ENCODE results near the gene HTT-AS. TPM values are rescaled to one million over a fixed set of nuclear protein-coding genes. Genes with fewer than 3 reads are reported as not detected.

HTT-AS gene
- total RNA-seq, 1 experiment from 2014 or later, result not detected

DNA sequence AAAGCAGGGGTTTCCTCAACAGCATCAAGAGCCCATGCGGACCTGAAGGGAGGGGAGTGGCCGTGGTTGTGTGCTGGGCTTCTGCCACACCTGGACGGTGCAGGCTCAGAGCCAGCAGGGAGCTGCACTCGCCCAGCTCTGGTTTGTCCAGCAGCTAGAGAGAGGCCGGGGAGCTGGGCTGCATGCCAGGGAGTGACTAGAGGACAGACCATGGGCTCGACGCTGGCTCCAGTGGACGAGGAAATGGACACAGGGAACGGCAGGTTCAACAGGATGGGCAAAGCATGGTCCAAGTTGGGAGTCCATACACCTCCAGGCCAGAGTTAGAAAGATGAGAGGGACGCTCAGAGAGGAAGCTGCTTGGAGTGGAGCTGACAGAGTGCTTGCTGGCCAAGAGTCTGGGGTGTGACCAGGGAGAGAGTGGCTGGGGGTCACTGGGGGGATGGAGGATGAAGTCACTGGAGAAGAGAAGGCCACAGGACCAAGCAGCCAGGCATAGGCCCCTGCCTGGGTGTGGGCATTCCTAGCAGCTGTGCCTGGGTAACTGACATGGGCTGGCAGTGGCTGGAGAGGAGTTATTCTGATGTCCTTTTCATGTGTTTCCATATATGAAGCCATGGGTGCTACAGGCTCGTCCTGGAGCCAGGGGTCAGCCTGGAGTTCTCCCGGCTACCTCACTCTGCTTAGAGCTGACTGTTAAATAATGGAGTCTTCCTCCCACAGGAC is 42.8 kb downstream of the HTT-AS start:
- no peak overlapping the region for H3K4me3 Mint-ChIP-seq (ENCODE audit: unreplicated experiment)
- POLR2A ChIA-PET, result interaction anchor here (0.6 kb wide), 1 partner anchor 8 kb away, joined by 4 read pairs; no protein-coding TSS in a partner anchor
- no peak overlapping the region for H3K27ac Mint-ChIP-seq (ENCODE audit: unreplicated experiment)
- Histone ChIP-seq H3K27me3 (replicated peaks; ENCODE audit: control insufficient read depth, insufficient read depth, low read length) (no peaks in the 10 kb centered on the region), H3K36me3 (ENCODE audit: control insufficient read depth, insufficient read depth, low read length) (no peaks in the 10 kb centered on the region), H3K4me1 (no peaks in the 10 kb centered on the region), H3K9me3 (no peaks in the 10 kb centered on the region), H3K4me3 (ENCODE audit: low read depth, low read length) (no peak overlapping the region)
- H3K27me3 Mint-ChIP-seq (ENCODE audit: insufficient read depth, unreplicated experiment), result no peaks in the 10 kb centered on the region
- TF ChIP-seq, protein P1, sequence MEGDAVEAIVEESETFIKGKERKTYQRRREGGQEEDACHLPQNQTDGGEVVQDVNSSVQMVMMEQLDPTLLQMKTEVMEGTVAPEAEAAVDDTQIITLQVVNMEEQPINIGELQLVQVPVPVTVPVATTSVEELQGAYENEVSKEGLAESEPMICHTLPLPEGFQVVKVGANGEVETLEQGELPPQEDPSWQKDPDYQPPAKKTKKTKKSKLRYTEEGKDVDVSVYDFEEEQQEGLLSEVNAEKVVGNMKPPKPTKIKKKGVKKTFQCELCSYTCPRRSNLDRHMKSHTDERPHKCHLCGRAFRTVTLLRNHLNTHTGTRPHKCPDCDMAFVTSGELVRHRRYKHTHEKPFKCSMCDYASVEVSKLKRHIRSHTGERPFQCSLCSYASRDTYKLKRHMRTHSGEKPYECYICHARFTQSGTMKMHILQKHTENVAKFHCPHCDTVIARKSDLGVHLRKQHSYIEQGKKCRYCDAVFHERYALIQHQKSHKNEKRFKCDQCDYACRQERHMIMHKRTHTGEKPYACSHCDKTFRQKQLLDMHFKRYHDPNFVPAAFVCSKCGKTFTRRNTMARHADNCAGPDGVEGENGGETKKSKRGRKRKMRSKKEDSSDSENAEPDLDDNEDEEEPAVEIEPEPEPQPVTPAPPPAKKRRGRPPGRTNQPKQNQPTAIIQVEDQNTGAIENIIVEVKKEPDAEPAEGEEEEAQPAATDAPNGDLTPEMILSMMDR (IDR thresholded peaks at IDR 0.05; ENCODE audit: insufficient read depth in 1 of 2, low read depth in 1 of 2, low read length in 1 of 2, severe bottlenecking in 1 of 2, unreplicated experiment in 1 of 2), result no peak
- H3K36me3 Mint-ChIP-seq (ENCODE audit: insufficient read depth, unreplicated experiment), result no peaks in the 10 kb centered on the region
- no peaks in the 10 kb centered on the region for H3K9me3 Mint-ChIP-seq (ENCODE audit: unreplicated experiment)
- no TSS peak for BruUV-seq (replicated peaks)
- CTCF ChIA-PET, result no interaction called here
- H3K4me1 Mint-ChIP-seq (ENCODE audit: low read depth, unreplicated experiment), result no peaks in the 10 kb centered on the region
- intact Hi-C loops (cut with micrococcal nuclease; ENCODE audit: unreplicated experiment), result no loop called here
- DNase-seq, result no peak

DNA sequence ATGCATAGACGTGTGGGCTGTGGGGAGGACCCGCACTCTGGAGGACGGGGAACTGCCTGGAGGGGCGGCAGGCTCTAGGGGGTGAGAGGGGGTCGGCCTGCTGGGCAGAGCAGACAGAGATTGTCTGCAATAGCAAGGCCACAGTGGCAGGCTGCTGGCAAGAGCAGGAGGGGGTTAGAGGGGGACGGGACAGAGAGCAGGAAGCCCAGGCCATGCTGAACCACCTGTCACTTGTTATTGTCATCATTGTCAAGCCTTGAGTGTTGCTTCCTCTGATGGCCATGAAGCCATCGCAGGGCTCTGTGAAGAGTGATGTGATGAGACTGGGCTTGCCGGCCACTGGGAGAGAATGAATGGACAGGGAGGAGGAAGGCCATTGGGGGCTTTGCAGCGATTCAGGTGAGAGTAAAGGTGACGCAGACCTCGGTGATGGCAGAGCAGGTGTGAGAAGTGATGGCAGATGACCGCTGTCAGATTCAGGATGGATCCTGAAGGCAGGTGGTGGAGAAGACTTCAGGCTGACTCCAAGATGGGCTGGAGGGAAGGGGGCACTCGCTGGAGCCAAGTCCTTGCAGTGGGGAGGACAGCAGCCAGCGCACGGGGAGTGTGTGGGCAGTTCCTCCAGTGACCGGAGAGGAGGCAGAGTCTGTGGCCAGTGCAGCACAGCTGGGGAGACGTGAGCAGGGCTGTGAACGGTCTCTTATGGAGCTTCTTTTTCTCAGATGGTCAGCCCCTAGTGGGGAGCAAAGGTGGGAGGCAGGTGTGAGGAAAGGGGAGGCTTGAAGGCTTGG is 43.6 kb downstream of the HTT-AS start:
- Histone ChIP-seq H3K27me3 (replicated peaks; ENCODE audit: control insufficient read depth, insufficient read depth, low read length) (no peaks in the 10 kb centered on the region), H3K9me3 (no peaks in the 10 kb centered on the region), H3K4me1 (no peaks in the 10 kb centered on the region), H3K4me3 (ENCODE audit: low read depth, low read length) (no peak overlapping the region), H3K36me3 (ENCODE audit: control insufficient read depth, insufficient read depth, low read length) (no peaks in the 10 kb centered on the region)
- Mint-ChIP-seq H3K9me3 (ENCODE audit: unreplicated experiment) (no peaks in the 10 kb centered on the region), H3K4me1 (ENCODE audit: low read depth, unreplicated experiment) (no peaks in the 10 kb centered on the region), H3K4me3 (ENCODE audit: unreplicated experiment) (no peak overlapping the region), H3K27ac (ENCODE audit: unreplicated experiment) (no peak overlapping the region), H3K27me3 (ENCODE audit: insufficient read depth, unreplicated experiment) (no peaks in the 10 kb centered on the region), H3K36me3 (ENCODE audit: insufficient read depth, unreplicated experiment) (no peaks in the 10 kb centered on the region)
- intact Hi-C loops (cut with micrococcal nuclease; ENCODE audit: unreplicated experiment), result no loop called here
- ChIA-PET POLR2A (no interaction called here), CTCF (no interaction called here)
- DNase-seq, result no peak
- TF ChIP-seq, protein P1 (IDR thresholded peaks at IDR 0.05; ENCODE audit: insufficient read depth in 1 of 2, low read depth in 1 of 2, low read length in 1 of 2, severe bottlenecking in 1 of 2, unreplicated experiment in 1 of 2), result no peak
- no TSS peak for BruUV-seq (replicated peaks)

DNA sequence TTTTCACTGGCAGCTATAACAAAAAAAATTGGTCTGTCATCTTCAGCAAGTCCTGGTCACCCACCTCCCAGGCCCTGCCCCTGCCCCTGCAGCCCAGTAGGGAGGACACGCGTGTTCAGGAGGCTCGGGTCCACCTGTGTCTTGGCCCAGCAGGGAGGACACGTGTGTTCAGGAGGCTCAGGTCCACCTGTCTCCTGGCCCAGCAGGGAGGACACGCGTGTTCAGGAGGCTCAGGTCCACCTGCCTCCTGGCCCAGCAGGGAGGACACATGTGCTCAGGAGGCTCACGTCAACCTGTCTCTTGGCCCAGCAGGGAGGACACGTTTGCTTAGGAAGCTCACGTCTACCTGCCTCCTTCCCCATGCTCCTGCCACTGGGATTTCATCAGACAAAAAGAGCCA is 44.9 kb downstream of the HTT-AS start:
- intact Hi-C loops (cut with micrococcal nuclease; ENCODE audit: unreplicated experiment), result no loop called here

More for the DNA sequence above, 44.9 kb downstream of the HTT-AS start:
- H3K4me1 Mint-ChIP-seq (ENCODE audit: low read depth, unreplicated experiment), result no peaks in the 10 kb centered on the region
- ChIA-PET CTCF (no interaction called here), POLR2A (no interaction called here)
- Histone ChIP-seq H3K9me3 (no peaks in the 10 kb centered on the region), H3K27me3 (replicated peaks; ENCODE audit: control insufficient read depth, insufficient read depth, low read length) (no peaks in the 10 kb centered on the region), H3K4me1 (no peaks in the 10 kb centered on the region), H3K36me3 (ENCODE audit: control insufficient read depth, insufficient read depth, low read length) (no peaks in the 10 kb centered on the region), H3K4me3 (ENCODE audit: low read depth, low read length) (no peak overlapping the region)
- no peak overlapping the region for H3K27ac Mint-ChIP-seq (ENCODE audit: unreplicated experiment)
- H3K4me3 Mint-ChIP-seq (ENCODE audit: unreplicated experiment), result no peak overlapping the region
- TF ChIP-seq, protein P1 (IDR thresholded peaks at IDR 0.05; ENCODE audit: insufficient read depth in 1 of 2, low read depth in 1 of 2, low read length in 1 of 2, severe bottlenecking in 1 of 2, unreplicated experiment in 1 of 2), result no peak
- no peaks in the 10 kb centered on the region for H3K36me3 Mint-ChIP-seq (ENCODE audit: insufficient read depth, unreplicated experiment)
- no peaks in the 10 kb centered on the region for H3K27me3 Mint-ChIP-seq (ENCODE audit: insufficient read depth, unreplicated experiment)
- no peak for DNase-seq
- no TSS peak for BruUV-seq (replicated peaks)
- H3K9me3 Mint-ChIP-seq (ENCODE audit: unreplicated experiment), result no peaks in the 10 kb centered on the region

Data from Caco-2 (cell line).